ENCODE results near the gene LRRC31.
A peak's percentile ranks its signal among the peaks of the same experiment; 100 is the strongest.

Gene LRRC31

DNA sequence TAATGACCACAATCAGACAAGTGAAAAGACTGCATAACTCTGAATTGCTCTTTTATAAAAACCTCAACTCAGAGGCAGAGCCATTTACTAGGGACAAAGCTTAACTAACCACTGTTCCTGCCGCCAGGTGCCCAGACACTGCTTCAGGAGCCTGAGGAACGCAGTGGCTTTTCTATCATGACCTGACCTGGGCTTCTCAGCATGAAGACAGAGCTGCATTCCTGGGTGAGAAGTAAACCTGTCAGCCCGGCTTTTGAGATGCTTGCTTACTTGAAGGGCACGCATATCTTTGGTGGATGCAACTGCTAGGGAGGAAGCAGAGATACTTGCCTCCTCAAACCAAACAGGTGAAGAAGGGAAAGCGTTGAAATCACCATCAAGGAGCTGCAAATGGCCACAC is 7.9 kb downstream of the LRRC31 start:
- no peak for DNase-seq

- DNase-seq = no peak
Measured at GRCh38 chr3:169857811-169858210, 11.9 kb downstream of the LRRC31 start.

- no peak for DNase-seq
Measured at GRCh38 chr3:169855514-169855913, 14.2 kb downstream of the LRRC31 start.

DNA sequence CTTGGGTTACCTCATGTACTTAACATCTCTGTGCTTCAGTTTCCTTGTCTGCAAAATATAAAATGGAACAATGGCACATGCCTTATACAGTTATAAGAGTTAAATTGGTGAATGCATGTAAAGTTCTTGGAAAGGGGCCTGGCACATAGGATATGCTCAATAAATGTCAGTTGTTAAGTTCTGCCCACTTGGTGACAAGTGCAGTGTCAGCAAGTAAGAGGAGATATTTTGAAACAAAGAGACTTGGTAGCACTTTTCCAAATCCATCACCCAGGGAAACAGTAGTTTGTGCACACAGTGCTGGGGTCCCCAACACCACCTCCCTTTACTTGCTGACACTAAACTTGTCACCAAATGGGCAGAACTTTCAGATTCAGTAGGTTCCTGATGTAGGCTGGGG is 19.1 kb downstream of the LRRC31 start:
- DNase-seq = no peak

- no peak for DNase-seq
Measured at GRCh38 chr3:169848741-169849140, 21.0 kb downstream of the LRRC31 start.

DNA sequence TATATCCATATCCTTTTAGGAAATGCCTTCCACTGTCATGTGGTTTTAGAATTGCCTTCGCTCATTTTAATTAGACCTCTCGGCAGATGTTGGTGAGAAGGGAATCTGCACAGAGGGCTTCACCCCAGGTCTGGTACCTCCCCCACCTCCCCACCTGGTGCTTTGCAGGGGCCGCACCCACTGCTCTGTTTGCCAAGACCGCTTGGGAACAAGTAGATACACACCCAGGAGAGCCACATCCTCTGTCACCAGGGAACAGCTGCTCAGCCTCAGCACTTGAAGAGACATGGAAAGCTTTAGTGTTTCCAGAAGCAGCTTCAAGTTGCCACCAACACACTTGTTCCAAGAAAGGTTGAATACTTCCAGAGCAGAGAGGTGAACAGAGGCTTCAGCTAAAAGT is 21.8 kb downstream of the LRRC31 start:
- no peak for DNase-seq

DNA sequence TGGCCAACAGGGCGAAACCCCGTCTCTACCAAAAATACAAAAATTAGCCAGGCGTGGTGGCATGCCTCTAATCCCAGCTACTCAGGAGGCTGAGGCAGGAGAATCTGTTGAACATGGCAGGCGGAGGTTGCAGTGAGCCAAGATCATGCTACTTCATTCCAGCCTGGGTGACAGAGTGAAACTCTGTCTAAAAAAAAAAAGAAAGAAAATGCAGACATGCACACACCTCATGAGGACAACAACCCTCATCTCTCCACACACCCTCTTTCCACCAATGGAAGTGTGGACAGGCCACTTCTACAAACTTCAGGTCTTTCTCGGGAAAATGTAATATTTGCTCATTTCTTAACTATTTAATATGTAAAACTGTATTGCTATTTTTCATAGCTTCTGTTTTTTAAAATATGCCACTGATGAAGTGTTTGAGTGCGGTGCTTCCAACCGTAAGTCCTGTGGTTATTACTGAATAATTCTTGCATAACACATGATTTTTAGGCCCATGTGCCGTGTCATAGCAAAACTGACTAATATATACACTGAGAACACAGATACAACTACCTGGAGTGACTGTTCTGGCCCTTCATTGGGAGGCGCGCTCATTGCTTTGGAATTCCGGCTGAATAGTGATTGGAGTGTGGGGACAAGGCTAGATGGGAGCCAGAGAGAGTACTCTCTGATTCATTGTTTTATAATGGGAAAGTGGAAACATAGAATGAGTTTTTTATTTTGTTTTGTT is 23.1 kb downstream of the LRRC31 start:
- DNase-seq = no peak

- no peak for DNase-seq
Measured at GRCh38 chr3:169842960-169843359, 26.8 kb downstream of the LRRC31 start.

GRCh38 chr3:169841171-169841570 is 28.6 kb downstream of the LRRC31 start:
- DNase-seq = no peak

DNA sequence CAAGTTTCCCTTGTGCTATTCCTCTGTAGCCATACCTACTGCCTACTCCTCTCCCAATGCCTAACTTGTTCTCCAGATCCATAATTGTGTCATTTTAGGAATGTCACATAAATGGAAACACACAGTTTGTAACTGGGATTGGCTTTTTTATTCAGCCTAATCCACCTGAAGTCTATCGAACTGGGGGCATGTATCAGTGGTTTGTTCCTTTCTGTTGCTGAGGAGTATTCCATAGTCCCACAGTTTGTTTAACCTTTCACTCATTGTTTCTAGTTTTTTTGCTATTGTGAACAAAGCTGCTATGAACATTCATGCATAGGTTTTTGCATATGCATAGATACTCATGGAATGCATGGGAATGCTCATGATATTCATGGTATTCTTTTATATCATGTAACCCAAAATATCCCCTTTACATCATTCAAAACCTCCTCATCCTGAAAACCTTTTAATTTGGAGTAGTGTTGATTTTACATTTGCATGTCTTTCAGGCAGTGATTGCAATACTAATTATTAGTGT is 31.2 kb downstream of the LRRC31 start:
- DNase-seq = no peak

GRCh38 chr3:169836942-169837275 is 32.8 kb downstream of the LRRC31 start:
- DNase-seq = no peak

DNA sequence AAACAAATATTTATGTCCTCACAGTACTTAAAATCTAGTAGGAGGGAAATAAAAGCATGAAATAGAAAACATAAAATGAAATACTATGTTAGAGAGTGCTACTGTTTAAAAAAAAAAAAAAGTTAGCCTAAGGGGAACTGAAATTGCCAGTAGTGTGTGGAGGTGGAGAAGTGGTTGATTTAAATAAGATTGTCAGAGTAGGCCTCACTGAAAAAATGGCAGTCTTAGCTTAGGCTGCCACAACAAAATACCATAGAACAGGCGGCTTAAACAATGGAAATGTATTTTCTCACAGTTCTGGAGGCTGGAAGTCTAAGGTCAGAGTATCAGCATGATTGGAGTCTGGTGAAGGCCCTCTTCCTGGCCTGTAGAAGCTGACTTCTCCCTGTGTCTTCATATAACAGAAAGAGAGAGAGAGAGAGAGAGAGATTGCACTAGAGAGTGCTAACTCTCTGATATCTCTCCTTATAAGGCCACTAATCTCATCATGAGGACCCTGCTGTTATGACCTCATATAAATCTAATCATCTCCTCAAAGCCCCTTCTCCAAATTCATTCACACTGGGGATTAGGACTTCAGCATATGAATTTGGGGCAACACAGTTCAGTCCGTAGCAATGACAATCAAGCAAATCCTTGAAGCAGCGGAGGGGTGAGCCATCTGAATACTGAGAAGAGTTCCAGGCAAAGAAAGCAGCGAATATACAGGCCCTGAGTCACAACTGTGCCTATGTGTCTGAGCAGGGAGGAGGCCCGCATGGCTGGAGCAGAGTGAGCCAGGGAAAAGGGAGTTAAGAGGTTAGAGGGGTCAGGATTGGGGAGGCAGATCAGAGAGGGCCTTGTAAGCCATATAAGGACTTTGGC is 33.4 kb downstream of the LRRC31 start:
- no peak for DNase-seq

GRCh38 chr3:169835533-169835932 is 34.2 kb downstream of the LRRC31 start:
- DNase-seq = no peak

- DNase-seq = no peak
Measured at GRCh38 chr3:169827712-169828111, 42.0 kb downstream of the LRRC31 start.

- DNase-seq = no peak
Measured at GRCh38 chr3:169825316-169825715, 44.4 kb downstream of the LRRC31 start.

GRCh38 chr3:169822983-169823382 is 46.8 kb downstream of the LRRC31 start:
- DNase-seq = no peak

- no peak for DNase-seq
Measured at GRCh38 chr3:169822540-169822939, 47.2 kb downstream of the LRRC31 start.

DNA sequence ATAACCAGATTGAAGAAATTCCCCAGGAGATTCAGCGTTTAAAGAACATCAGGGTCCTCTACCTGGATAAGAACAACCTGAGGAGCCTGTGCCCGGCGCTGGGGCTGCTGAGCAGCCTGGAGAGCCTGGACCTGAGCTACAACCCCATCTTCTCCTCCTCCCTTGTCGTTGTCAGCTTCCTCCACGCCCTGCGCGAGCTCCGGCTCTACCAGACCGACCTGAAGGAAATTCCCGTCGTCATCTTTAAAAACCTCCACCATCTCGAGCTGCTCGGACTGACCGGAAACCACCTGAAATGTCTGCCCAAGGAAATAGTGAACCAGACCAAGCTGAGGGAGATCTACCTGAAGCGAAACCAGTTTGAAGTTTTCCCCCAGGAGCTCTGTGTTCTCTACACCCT is 47.6 kb downstream of the LRRC31 start:
- no peak for DNase-seq

GRCh38 chr3:169818316-169818715 is 51.4 kb downstream of the LRRC31 start:
- no peak for DNase-seq

DNA sequence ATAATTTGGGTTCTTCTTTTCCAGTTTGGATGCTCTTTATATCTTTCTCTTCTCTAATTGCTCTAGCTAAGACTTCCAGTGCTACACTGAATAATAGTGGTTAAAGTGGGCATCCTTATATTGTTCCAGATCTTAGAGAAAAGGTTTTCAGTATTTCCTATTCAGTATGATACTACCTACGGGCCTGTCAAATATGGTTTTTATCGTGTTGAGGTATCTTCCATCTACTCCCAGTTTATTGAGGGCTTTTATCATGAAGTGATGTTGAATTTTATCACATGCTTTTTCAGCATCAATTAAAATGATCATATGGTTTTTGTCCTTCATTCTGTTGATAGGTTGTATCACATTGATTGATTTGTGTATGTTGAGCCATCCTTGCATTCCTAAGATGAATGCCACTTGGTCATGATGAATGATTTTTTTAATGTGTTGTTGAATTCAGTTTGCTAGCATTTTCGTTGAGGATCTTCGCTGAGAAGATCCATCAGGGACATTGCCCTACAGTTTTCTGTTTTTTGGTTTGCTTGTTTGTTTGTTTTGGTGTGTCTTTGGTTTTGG is 54.1 kb downstream of the LRRC31 start:
- no peak for DNase-seq

DNA sequence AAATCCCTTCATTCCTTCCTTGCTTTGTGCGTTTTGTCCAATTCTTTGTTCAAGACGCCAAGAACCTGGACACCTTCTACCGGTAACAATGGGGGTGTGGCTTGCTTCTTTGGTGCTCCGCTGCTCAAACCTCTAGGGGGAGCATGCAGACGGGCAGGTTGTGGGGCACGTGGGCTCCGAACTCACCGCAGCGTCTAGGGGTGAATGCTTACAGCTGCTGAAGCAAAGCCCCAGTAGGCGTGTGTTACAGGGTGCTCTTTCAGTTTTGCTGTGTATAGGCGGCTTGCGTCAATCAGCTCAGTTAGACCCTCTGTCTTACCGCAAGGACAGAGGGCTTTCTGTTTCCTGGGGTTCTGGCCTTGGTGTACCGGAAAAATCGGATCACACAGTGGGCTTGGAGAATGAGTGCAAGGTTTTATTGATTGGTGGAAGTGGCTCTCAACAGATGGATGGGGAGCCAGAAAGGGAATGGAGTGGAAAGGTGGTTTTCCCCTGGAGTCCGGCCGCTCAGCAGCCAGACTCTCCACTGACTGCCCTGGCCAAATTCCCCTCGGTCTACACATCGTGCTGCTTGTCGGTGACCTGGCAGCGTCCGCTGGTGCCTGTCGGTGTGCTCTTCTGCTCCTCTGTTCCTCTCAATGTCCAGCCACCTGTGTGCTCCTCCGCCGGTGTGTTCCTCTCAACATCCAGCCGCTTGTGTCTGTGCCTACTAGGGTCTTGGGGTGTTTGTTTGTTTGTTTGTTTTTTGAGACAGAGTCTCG is 55.8 kb downstream of the LRRC31 start:
- DNase-seq = peak; percentile 72

- no peak for DNase-seq
Measured at GRCh38 chr3:169813278-169813677, 56.5 kb downstream of the LRRC31 start.
